Hippocampal formation (tissue), 2 donors: ENCODE measurements around the gene PITPNB.
A peak's percentile ranks its signal among the peaks of the same experiment; 100 is the strongest.

Experiments used
- DNase-seq, 2 donors: peaks; one replicate each; lab custom pipeline; 2025; lab: John Stamatoyannopoulos, UW

The PITPNB gene

DNA sequence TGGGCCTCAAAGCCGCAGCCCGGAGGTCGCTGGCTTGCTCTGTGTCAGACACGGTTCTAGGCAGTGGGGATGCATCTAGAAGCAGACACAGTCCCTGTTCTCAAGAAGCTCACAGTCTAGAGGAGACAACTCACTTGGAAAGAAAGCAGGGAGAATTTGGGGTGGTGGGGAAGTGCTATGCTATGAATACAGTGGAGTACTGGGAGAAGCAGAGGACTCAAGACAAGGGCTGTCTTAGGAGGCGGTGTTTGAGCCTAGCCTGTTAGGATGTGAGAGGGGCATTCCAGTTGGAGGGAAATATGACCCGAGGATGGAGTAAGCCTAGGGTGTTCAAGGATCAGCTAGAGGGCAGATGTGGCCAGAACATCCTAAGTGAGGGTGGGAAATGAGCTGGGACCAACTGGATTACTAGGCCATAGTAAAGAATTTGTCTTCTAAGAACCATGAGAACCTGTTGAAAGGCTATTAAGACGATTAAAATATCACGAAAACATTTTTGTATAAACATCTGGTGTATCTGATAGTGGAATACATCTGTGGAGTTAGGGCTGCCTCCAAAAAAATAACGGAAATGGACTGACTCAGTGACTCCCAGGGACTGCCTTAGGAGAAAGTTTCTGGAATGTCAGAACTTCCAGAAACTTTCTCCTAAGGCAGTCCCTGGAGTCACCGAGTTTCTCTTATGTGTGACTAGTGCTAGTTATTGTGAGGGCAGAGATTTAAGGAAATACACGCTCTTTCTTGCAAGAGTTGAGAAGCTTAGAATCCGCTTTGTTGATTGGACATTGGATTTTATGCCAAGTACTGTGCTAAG lies 1.1 kb upstream of the PITPNB start:
- DNase-seq, result no peak

DNA sequence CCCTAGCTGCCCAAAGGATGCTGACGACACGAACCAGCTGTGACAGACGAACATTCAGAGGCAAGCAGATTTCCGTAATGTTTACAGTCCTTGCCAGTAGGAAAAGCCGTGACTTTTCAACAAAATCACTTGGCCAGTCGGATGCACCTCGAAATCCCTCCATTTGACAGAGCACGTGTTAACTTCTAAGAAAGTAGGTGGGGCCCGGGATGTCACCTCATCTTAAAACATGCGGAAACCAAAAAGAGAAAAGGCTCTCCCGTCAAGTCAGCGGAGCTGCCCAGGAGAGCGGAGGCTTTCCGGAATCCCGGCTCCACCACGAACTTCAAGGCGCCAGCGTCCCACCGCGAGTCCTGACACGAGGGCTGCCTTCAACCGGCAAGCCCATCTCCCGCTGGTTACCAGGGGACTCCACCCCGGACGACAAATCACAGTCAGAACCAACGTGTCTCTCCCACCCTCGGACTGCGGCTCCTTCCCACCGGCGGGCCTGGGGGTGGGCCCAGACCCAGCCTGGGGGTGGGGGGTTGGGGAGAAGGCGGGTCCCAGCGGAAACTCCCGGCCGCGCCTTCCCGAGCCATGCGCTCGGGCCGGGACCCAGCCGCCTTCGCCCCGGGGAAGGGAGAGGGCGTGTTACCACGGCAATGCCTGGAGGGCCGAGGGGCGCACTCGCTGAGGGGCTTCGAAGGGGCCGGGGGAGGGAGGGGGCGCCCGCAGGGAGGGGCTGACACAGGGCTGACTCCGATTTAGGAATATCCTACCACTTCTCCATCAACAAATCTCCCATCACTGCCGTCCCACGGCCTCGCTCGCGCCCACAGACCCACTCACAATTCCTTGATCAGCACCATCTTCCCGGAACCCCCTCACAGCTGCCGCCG lies 475 bp downstream of the PITPNB start:
- peak in 1 of 2 donors; percentile 37 for DNase-seq

DNA sequence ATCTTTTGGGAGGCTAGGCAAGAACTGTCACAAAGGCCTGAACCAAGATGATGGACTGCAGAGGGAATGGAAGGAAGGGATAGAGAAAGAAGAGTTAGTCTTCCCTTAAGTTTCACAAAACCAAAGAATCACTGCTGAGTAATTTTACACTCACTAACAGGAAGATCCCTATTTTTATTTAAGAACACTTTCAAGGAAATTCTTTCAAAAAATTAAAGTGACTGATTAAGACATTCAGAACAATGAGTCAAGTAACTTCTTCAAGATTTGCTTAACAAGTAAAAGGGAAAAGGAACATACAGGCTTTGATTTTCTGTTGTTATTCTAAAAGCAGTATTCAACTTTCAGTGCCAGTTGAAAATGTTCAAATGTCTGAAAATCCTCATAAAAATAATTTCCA lies 3.1 kb downstream of the PITPNB start:
- no peak for DNase-seq

DNA sequence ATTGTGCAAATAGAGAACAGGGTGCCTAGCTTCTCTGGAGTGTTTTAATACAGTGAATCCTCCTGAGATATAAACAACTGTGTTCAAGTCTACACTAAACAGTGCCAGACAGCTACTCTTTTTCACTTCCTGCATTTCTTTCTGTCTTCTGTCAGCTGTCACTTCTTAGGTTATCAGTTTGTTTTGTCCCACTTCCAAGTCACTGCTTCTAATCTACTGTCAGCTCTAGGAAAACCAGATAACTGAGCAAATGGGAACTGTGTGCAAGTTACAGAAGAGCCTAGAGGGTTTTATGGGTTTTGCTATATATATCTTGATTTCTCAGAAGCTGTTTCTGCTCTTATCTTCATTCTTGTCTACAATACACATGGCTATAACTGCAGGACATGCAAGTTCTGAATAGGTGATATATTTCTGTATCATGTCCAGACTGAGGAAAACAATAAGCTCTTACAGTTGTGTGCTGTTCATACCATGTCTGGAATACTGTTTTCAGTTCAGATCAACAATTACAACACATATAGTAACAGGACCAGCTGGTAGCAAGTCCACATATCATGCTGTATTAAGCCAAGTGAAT lies 5.8 kb downstream of the PITPNB start:
- no peak for DNase-seq

DNA sequence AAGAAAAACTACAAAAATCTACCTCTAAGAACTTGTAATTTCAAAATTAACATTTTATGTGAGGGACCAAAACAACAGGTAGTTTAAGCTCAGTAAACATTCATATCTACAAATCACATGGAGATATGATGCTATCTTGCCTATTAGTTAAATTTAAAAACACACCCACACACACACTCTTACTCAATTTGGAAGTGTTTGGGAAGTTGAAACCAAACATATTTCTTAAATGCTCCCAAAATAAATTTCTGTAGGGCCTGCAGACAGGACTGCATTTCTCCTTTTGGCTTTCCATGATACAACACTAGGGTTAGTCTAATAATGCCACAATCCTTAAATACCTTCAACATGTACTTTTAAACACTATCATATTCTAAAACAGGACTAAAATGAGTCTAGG lies 7.0 kb downstream of the PITPNB start:
- DNase-seq, result no peak

GRCh38 chr22:27911330-27911729 lies 7.7 kb downstream of the PITPNB start:
- DNase-seq, result no peak

DNA sequence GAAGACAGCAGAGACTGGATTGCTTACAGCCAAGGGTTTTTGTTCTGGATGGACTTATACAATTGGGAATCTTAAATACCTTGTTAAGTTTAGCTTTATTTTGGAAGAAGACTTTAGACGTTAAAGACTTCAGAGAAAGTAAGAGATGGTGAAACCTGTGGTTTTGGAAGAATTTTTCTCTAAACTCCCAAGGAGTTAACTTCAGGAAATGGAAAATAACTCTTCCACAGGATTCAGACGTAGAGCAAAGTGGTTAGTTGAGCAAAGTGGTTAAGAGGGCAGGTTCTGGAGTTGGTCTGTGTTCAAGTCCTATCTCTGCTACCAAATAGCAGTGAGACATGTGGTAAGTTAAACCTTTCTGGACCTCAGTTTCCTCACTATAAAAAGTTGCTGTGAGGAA lies 12.8 kb downstream of the PITPNB start:
- no peak for DNase-seq

DNA sequence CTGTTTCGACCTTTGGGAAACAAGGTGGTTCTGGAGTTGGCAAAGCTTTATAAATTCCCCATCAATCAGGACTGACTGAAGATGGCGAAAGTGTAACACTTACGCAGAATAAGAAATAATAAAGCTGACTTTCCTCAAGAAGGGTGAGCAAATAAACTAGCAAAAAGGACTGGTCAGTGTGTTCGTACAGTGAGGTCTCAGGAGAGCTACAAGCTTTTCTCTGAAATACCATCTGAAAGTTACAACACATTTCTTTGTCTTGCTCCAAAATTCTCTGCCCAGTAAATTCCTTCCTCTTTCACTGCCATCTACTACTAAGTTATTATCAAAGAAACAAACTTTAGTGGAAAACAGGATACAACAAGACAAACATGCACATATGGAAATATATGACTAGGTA lies 13.4 kb downstream of the PITPNB start:
- no peak for DNase-seq

DNA sequence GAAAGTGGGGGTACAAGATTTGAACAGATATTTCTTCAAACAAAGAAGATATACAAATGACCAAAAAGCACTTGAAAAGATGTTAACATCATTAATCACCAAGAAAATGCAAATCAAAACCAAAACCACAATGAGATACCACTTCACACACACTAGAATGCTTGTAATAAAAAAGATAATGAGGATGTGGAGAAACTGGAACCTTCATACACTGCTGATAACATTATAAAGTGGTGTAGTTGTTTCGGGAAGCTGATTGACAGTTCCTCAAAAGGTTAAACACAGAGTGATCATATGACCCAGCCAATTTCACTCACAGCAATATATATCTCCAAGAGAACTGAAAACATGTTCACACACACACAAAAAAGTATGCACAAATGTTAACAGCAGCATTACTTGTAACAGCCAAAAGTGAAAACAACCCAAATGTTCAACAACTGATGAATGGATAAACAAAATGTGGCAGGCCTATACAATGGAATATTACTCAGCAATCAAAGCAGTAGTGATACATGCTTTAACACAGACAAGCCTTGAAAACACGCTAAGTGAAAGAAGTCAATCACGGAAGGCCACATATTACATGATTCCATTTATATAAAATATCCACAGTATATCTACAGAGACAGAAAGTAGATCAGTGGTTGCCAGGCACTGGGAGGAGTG lies 15.1 kb downstream of the PITPNB start:
- no peak for DNase-seq

DNA sequence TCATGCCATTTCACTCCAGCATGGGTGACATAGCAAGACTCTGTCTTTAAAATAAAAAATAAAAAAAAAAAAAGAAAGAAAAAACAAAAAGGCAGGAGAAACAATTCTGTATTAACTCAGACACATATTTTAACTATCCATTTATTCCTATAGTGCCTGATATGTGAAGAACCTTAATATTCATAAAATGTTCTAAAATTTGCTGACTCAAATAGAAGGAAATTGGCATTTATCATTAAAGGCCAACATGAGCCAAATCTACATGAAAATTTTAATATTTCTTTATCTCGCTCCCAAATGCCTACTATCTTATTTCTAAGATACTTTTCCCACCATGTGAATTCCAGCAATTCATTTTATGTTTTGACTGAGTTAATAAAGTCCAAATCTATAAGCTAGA lies 18.9 kb downstream of the PITPNB start:
- DNase-seq, result no peak

DNA sequence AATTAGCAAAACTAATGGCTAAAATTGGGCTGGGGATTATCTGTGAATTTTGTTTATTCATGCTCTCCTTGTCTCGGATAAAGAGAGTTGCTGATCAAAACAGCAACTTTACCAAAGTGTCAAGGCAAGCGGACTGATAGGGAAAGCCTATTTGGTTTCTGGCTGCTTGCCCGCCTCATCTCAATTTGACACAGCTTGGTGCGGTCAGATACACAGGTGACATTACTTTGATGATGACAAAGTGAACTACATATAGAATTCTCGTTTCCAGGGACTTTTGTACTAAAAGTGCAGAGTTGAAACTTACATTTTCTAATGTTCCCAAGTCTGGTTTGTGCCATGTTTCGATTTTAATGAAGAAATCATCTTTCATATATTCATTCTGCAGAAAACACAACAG lies 22.8 kb downstream of the PITPNB start:
- DNase-seq, result no peak

DNA sequence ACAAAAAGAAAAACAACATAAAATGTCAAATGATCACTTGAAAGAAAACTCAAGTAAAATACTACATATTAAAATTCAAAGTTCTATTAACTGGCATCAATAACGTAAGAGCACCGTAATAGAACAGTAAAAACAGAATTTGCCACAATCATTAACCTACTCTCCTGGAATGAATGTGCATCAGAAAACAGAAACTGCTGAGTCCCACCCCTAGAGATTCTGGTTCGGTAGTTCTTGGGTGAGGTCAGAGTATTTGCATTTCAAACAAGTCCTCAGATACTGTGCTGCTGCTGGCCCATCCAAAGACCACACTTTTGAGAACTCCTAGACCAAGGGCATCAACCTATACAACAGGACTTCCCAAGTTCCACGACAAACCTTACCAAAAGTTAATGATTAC lies 23.5 kb downstream of the PITPNB start:
- DNase-seq, result no peak

DNA sequence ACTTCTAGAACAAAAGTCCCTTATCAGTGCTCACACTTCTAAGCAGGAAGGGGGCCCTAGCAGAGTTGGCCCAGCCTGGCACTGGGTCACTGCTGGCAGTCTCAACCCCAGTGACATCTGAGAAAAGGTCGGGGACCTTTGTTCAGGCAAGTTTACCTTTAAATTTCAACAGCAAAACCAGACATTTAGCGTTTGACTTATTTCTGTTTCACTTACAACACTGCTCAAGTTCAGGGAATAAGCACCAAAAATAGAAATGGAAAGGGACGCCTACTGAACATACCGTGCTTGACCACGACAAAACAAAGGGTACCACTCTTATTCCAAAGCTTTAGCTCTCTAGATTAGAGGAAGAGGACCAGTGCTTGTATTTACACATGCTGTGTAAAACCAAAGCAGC lies 26.2 kb downstream of the PITPNB start:
- DNase-seq, result no peak

DNA sequence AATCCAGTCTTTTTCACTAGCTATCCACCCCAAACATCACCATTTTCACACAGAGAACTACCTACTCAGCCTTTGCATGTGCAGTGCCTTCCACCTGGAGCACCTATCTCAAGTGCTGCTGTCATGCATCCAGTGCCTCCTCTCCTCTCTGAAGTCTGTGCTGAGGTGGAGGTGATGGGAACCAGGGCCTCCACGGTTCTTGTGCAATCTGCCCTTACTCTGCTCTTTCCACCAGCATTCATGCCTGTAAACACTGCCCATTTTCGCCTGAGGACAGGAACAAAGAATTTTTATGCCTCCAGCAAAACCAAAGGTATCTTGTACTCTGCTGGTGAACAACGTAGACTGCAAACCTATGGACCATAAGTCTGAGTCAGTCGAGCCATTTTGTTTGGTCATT lies 27.0 kb downstream of the PITPNB start:
- DNase-seq, result no peak

DNA sequence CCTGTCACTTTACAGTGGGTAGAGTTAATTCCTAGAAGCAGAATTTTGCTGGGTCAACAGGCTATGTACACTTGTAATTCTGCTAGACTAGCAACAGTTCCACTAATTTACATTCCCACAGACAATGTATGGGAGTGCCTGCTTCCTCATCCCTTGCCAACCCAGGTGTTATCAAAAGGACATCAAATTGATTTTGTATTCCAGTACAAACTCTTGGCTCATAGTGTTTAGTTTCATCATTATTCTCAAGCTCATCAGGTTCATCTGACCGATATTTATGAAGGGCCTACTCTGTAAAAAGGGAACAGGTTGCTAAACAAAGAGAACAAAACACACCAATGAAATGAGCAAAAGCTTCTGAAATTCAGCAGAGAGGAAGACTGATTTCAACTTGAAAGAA lies 30.7 kb downstream of the PITPNB start:
- no peak for DNase-seq

DNA sequence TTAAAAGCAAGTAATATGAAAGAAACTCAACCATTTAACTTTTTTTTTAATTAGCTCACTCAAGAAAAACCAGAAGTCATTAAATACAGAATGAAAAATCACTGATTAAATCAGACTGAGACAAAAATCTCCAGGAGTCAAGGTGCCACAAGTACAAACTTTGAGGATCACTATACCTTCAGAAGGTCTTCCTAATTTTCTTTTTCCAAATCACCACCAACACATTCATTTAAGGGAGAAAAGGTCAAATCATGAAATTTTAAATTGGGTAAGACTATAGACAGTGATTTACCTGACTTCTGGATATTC lies 32.3 kb downstream of the PITPNB start:
- DNase-seq, result no peak

DNA sequence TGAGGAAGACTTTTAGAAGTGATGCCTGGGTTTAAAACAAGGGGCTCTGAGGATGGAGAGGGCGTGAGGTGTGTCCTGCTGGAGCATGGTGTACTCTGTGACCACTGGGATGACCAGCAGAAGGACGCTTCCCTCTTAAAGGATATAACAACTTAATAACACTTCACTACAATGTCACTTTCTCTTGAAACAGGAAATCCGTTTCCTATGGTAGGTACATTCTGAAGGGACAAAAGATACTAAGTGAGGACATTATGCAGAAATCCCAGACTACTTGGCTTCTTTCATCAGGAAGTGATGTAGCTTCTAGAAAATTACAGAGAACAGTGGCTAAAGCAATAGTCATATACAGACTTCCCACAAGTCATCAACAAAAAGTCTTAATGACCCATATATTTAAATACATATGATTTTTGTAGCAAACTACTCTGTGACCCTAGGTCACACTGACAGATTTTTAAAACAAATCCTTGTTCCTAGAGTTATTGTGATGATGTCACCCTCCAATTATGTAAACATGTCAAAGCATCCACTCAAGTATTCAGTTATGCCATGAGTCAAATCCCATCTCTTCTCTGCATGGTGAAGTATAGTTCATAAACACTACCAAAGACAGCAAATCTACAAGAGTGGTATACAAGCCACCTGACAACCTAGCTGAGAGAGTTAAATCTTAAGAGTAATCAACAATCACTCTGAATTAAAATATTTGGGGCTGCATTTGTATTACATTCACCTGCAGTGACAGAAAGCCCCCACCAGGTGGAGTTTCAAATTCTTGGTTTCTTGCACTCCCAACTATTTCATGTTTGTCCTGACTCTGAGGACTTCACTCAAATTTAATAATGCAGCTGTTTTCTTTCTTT lies 32.8 kb downstream of the PITPNB start:
- DNase-seq, result peak in 1 of 2 donors; percentile 21

DNA sequence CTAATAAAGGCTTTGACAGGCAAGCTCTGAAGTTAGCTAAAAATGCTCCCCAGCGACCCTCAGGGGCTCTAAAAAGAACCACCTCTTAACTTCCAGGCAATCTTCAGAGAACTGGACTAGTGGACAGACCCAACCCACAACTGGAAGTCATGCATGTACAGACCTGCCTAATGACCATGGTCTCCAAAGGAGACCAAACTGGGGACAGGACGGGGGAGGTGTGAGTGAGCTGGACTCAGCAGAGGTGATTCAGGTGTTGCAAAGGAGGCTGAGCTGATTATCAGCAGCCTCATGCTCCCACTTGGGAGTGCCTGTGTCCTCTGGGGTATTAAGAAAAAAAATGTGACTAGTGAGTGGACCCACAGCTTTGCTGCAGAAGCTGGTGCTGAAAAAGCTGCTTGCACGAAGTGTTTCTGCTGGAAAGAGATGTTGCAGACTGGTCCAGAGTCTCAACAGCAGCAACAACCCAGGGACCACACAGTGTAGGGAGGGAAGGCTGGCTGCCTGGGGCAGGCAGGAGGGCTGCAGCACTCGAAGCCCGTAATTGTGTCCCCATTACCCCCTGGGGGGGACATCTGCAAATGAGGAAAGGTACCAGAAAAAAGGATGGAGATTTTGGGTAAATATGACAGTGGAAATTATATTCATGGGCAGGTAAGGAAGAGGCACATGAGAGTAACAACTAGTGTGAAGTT lies 35.3 kb downstream of the PITPNB start:
- DNase-seq, result no peak

GRCh38 chr22:27882507-27883290 lies 36.4 kb downstream of the PITPNB start:
- DNase-seq, result no peak

- peak; percentile 70 to 90 for DNase-seq
These were observed 37.6 kb downstream of the PITPNB start for GRCh38 chr22:27881421-27881820.
